Panc1 (cell line): Measurements from ENCODE around the gene EARS2.

Source experiments
- POLR2AphosphoS5 ChIP-seq: IDR thresholded peaks from 2 replicates; pipeline ENCODE4 v1.6.1; 2012; ENCODE audit warnings: mild to moderate bottlenecking, low read depth, low read length, moderate library complexity
- SIN3A ChIP-seq: IDR thresholded peaks from 2 replicates; pipeline ENCODE4 v1.6.1; 2012; ENCODE audit warnings: low read depth, mild to moderate bottlenecking, low read length, moderate library complexity, borderline replicate concordance; ENCODE audit not compliant: insufficient read depth
- TCF7L2 ChIP-seq: IDR thresholded peaks from 2 replicates; pipeline ENCODE4 v1.6.1; 2011; ENCODE audit warnings: mild to moderate bottlenecking, low read depth, low read length, inconsistent platforms
- TF ChIP-seq, protein P1 (sequence below), 2 experiments: IDR thresholded peaks; 2 replicates each; pipeline ENCODE4 v1.6.1; 2011 to 2012; ENCODE audit warnings: low read depth in 2 of 2, control low read depth in 1 of 2, low read length in 1 of 2, mild to moderate bottlenecking in 1 of 2, moderate library complexity in 1 of 2; ENCODE audit not compliant: insufficient read depth in 1 of 2
- TF ChIP-seq, protein P2 (sequence below): fragments of 450-650 bp; IDR thresholded peaks from 2 replicates; pipeline ENCODE4 v1.5.1; 2017; ENCODE audit warnings: mild to moderate bottlenecking

- TF ChIP-seq, protein P1, sequence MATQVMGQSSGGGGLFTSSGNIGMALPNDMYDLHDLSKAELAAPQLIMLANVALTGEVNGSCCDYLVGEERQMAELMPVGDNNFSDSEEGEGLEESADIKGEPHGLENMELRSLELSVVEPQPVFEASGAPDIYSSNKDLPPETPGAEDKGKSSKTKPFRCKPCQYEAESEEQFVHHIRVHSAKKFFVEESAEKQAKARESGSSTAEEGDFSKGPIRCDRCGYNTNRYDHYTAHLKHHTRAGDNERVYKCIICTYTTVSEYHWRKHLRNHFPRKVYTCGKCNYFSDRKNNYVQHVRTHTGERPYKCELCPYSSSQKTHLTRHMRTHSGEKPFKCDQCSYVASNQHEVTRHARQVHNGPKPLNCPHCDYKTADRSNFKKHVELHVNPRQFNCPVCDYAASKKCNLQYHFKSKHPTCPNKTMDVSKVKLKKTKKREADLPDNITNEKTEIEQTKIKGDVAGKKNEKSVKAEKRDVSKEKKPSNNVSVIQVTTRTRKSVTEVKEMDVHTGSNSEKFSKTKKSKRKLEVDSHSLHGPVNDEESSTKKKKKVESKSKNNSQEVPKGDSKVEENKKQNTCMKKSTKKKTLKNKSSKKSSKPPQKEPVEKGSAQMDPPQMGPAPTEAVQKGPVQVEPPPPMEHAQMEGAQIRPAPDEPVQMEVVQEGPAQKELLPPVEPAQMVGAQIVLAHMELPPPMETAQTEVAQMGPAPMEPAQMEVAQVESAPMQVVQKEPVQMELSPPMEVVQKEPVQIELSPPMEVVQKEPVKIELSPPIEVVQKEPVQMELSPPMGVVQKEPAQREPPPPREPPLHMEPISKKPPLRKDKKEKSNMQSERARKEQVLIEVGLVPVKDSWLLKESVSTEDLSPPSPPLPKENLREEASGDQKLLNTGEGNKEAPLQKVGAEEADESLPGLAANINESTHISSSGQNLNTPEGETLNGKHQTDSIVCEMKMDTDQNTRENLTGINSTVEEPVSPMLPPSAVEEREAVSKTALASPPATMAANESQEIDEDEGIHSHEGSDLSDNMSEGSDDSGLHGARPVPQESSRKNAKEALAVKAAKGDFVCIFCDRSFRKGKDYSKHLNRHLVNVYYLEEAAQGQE (IDR thresholded peaks at IDR 0.05; ENCODE audit: insufficient read depth in 1 of 2, low read depth in 2 of 2, low read length in 1 of 2), result no peak
- TF ChIP-seq, protein P2, sequence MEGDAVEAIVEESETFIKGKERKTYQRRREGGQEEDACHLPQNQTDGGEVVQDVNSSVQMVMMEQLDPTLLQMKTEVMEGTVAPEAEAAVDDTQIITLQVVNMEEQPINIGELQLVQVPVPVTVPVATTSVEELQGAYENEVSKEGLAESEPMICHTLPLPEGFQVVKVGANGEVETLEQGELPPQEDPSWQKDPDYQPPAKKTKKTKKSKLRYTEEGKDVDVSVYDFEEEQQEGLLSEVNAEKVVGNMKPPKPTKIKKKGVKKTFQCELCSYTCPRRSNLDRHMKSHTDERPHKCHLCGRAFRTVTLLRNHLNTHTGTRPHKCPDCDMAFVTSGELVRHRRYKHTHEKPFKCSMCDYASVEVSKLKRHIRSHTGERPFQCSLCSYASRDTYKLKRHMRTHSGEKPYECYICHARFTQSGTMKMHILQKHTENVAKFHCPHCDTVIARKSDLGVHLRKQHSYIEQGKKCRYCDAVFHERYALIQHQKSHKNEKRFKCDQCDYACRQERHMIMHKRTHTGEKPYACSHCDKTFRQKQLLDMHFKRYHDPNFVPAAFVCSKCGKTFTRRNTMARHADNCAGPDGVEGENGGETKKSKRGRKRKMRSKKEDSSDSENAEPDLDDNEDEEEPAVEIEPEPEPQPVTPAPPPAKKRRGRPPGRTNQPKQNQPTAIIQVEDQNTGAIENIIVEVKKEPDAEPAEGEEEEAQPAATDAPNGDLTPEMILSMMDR, result no peak
- TF ChIP-seq POLR2AphosphoS5, result no peak
- TF ChIP-seq SIN3A, result no peak
- no peak for TF ChIP-seq TCF7L2
Measured at GRCh38 chr16:23538919-23539278, 18.3 kb downstream of the EARS2 start.
